Fibroblast of lung (primary cell): ENCODE data around the gene ZKSCAN4.

Experiments used
- EZH2 ChIP-seq: IDR thresholded peaks from 2 replicates; pipeline ENCODE4 v1.5.1; 2012; ENCODE audit warnings: low read length, control low read depth, mild to moderate bottlenecking; ENCODE audit errors: missing control alignments
- TF ChIP-seq, protein P1 (sequence below), 2 donors: IDR thresholded peaks in 1 of 2; conservative IDR thresholded peaks in 1 of 2; 1 replicate in 1 of 2; 2 replicates in 1 of 2; pipeline ENCODE4 v1.5.1; 2011 to 2012; ENCODE audit warnings: low read length in 2 of 2, control low read depth in 1 of 2, inconsistent platforms in 1 of 2, low read depth in 1 of 2, mild to moderate bottlenecking in 1 of 2

GRCh38 chr6:28254121-28254519, 2.1 kb upstream of the ZKSCAN4 start:
- TF ChIP-seq, protein P1, sequence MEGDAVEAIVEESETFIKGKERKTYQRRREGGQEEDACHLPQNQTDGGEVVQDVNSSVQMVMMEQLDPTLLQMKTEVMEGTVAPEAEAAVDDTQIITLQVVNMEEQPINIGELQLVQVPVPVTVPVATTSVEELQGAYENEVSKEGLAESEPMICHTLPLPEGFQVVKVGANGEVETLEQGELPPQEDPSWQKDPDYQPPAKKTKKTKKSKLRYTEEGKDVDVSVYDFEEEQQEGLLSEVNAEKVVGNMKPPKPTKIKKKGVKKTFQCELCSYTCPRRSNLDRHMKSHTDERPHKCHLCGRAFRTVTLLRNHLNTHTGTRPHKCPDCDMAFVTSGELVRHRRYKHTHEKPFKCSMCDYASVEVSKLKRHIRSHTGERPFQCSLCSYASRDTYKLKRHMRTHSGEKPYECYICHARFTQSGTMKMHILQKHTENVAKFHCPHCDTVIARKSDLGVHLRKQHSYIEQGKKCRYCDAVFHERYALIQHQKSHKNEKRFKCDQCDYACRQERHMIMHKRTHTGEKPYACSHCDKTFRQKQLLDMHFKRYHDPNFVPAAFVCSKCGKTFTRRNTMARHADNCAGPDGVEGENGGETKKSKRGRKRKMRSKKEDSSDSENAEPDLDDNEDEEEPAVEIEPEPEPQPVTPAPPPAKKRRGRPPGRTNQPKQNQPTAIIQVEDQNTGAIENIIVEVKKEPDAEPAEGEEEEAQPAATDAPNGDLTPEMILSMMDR (conservative IDR thresholded peaks at IDR 0.05 in 1 of 2, IDR thresholded peaks at IDR 0.05 in 1 of 2; ENCODE audit: low read depth in 1 of 2, low read length in 2 of 2), result no peak
- TF ChIP-seq EZH2, result no peak
